GM19463 (cell line): ENCODE measurements around the gene CHRND.
"Not testable (repeated sequence)": the region's sequence is repeated elsewhere in the genome, so short reads cannot be mapped to it uniquely, and the experiment has no call there.

ENCODE experiments used
- ATAC-seq: cut with Tn5 transposase; IDR thresholded peaks from one replicate; pipeline ENCODE4 v1.9.1; 2021; ENCODE audit warnings: mild to moderate bottlenecking, moderate library complexity; ENCODE audit not compliant: unreplicated experiment

The CHRND gene

DNA sequence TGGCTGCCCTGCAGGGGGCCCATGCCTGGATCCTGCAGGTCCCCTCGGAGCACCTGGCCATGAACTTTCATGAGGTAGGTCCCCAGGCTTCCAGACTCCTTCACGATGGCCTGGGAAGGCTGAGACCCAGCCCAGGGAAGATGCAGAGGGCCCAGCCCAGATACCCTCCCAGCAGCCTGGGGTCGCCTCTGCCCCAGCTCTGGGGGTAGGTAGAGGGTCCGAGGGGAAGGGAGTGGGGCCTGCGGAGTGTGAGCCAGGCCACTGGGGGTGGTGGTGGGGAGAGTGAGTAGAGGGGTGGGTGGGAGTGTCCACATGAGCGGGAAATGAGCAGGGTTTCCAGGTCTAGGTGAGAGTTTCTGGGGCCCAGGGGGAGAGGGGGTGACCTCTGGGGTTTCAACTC, 1.2 kb upstream of the CHRND start:
- ATAC-seq = no peak

DNA sequence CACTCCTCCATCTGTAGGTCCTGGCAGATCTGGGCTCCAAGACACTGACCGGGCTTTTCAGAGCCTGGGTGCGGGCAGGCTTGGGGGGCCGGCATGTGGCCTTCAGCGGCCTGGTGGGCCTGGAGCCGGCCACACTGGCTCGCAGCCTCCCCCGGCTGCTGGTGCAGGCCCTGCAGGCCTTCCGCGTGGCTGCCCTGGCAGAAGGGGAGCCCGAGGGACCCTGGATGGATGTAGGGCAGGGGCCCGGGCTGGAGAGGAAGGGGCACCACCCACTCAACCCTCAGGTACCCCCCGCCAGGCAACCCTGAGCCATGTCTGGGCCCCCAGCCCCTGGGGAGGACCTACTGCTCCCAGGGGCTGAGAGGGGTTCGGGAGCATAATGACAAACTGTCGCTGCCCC, 761 bp upstream of the CHRND start:
- no peak for ATAC-seq

DNA sequence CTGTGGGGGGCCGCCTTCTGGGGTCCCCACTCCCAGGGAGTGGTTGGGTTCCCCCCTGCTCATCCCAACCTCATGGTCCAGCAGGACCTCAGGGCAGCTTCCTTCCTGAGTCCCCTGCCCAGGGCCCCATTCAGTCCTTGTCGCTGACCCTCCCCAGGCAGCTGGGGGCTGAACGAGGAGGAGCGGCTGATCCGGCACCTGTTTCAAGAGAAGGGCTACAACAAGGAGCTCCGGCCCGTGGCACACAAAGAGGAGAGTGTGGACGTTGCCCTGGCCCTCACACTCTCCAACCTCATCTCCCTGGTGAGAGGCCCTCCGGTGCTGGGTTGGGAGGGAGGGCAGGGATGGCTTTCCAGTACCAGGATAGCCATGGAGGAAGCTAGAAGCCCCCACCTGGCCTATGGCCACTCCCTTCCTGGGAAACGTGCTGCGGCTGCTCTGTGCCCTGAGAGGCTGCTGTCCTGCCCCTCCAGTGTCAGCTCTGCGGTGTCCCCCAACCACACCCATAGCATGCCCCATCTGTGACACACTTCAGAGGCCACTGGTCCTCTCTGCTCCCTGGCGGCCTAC, 497 bp downstream of the CHRND start:
- no peak for ATAC-seq

DNA sequence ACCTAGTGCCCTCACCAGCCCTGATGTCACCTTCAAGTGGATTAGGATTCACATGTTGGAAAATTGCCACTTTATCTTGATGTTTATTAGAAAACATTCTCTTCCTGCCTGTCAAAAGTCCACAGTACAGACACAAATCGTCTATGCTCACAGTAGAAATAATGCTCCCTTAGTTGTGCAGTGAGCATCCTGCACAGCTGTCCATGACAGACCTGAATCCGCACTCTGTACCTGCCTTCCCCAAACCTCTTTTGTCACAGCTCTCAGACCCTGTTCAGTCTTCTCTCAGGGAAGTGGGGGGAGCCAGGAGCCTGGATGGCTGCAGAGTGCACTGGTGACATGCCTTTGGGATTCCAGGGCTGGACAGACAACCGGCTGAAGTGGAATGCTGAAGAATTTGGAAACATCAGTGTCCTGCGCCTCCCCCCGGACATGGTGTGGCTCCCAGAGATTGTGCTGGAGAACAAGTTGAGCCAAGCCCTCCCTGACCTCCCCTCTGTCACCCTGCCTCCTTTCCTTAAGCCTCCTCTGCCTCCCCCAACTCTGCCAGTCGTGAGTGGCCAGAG, 2.0 kb downstream of the CHRND start:
- ATAC-seq = no peak

DNA sequence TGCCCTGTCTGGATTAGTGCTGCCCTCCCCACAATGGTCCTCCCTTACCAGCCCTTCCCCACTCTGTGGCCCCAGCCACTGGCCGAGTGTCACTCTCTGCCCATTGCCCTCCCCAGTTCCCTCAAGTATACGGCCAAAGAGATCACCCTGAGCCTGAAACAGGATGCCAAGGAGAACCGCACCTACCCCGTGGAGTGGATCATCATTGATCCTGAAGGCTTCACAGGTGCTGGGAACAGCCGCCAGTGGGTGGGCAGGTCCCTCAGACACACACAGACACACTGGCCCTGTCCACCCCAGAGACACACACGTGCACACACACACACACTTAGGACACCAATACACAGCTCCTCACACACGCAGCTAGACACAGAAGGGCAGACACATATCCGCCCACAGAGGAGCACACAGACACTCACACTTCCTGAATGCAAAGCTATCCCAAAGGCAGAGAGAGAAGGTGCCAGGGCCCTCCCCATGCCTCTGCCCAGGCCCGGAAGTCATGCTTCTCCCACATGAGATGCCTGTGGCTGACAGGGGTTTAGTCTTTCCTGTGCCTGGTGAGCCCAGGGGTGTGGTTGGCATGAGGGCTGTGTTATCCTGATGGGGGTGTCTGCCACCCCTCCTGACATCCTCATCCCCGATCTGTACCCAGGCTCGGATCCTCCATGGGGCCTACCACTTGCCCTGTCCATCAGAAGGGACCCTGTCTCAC, 2.9 kb downstream of the CHRND start:
- no peak for ATAC-seq

DNA sequence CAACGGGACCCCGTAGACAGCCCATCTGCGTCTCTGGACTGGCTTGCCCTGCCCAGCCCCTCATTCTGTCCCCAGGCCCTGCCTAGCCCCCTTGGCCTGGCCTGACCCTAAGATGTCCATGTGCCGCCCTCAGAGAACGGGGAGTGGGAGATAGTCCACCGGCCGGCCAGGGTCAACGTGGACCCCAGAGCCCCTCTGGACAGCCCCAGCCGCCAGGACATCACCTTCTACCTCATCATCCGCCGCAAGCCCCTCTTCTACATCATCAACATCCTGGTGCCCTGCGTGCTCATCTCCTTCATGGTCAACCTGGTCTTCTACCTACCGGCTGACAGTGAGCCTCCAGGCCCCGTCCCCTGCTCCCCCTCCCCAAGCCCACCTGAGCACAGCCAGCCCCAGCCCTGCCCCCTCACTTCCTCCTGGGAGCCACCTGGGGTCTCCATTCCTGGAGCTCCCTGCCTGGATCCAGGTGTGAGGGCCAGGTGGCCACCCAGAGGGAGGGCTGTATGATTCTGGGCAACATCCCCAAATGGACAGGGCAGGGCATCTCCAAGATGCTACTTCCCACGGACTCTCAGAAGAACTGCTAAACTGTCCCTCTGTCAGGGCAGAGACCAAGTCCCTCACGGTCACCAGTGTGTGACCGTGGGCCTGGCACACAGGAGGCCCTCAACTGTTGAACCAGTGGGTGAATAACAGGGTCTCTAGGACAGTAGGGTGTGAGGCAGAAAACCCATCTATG, 4.0 kb downstream of the CHRND start:
- no peak for ATAC-seq

DNA sequence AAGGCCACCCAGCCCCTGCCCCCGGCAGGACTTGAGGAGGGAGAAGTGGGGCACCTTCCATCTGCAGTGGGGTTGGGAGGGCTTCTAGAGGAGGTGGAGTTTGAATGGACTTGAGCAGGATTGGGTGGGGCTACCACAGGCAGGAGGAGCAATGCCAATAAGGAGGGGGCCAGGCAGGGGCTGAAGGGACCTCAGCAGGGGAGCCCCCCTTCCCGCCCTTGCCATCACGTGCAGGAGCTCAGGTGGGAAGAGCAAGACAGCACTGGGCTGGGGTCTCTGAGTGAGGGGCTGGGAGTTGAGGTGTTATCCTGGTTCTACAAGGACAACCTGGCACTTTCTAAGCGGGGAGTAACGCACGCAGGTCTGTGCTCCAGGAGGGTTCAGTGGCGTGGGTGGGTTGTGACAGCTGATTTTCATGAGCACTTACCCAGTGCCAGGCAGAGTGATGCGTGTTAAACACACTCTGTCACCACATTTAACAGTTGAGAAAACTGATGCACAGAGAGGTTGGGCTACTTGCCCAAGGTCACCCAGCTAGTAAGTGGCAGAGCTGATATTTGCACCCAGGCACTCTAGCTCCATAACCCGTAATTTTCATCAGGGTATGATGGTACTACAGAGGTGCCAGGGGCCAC, 4.8 kb downstream of the CHRND start:
- no peak for ATAC-seq

DNA sequence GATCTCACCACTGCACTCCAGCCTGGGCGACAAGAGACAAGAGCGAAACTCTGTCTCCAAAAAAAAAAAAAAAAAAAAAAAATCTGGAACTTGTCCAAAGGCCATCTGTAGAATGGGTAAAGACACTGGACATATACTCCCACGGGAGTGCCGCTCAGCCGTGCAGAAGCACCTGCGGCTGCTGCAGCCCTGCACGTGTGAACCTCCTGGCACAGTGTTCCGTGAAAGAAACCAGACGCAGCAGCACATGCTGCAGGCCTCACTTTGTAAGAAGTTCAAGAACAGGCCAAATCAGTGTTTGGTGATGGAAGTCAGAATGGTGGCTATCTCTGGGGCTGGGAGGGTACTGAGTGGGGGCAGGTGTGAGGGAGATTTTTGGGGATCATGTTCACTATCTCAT, 6.5 kb downstream of the CHRND start:
- ATAC-seq = no peak

DNA sequence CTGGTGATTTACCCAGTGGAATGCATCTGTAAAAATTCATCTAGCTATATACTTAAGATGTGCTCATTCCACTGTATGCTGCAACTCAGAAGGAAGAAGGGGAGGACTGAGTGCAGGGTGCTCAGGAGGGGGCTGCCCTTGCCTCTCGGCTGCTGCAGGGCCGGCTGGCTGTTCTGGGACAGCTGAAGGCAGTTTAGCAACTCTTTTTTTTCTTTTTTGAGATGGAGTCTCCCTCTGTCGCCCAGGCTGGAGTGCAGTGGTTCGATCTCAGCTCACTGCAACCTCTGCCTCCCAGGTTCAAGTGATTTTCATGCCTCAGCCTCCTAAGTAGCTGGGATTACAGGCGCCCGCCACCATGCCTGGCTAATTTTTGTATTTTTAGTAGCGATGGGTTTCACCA, 6.9 kb downstream of the CHRND start:
- ATAC-seq = not testable (repeated sequence)

DNA sequence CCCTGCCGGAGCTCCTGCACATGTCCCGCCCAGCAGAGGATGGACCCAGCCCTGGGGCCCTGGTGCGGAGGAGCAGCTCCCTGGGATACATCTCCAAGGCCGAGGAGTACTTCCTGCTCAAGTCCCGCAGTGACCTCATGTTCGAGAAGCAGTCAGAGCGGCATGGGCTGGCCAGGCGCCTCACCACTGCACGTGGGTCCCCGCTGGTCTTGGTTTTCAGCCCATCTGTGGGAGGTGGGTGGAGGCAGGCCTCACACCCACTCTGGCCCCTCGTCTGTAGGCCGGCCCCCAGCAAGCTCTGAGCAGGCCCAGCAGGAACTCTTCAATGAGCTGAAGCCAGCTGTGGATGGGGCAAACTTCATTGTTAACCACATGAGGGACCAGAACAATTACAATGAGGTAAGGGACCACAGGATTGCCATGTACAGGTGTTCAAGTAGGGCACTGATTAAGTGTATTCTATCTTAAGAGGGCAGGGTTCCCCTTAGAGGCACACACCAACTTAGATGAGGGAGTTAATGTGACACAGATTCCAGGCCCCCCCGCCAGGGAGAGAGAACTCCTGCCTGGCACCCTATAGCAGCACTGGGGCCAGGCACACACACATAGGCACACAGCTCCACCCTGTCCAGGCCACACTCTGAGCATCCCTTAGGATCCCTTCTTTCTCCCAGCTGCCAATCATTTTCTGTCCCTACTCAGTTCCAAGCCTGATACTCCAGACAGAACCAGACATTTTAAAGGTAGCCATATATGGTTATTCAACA, 8.2 kb downstream of the CHRND start:
- ATAC-seq = no peak

DNA sequence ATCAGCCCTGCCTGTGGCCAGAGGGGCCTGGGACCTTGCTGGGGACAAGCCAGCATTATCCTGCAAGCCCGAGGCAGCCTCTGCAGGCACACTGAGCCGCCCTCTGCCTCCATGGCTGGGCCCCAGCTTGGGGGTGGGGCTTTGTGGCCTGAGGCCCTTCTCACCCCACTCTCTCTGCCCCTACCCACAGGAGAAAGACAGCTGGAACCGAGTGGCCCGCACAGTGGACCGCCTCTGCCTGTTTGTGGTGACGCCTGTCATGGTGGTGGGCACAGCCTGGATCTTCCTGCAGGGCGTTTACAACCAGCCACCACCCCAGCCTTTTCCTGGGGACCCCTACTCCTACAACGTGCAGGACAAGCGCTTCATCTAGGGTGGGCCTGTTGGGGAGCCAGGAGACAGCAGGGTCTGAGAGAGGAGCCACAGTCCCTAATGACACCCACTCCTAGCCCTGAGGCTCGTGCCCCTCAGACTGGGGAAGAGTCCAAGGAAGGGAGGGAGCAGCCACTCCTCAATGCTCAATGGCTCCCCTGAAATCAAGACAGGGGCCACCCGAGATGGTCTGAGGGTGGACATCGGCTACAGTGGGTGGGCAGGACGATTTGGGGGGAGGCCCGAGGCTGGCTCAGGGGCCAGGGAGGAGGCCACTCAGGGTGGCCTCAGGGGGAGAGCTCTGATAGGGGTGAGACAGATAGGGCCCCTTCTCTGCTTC, 9.1 kb downstream of the CHRND start:
- no peak for ATAC-seq

DNA sequence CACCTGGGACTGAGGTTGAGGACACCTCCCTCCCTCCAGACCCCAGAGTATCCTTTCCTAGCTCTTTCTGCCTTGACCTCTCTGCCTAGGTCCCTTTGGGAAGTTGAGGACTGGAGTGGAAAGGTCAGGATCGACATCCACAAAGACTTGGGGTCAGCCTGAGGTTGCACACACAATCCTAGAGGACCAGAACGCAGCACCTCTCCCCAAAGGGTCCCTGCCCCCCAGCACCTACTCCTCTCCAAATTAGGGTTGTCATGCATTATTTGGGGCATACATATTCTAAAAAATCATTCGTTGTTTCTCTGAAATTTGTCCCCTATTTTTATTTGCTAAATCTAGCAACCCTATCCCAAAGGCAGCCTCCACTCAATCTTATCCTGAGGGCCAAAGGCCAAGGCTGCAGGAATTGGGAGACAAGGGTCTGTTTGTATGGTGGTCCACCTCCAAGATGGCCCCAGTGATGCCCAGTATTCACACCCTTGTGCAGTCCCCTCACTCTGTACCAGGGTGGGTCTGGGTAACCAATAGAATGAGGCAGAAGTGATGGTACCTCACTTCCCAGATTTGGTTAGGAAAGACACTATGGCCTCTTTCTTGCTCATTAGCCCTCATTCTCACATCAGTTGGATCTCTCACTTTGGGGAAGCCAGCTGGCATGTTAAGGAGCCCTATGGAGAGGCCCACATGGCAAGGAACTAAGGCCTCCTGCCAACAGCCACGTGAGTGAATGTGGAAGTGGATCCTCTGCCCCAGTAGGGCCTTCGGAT, 10.0 kb downstream of the CHRND start:
- ATAC-seq = no peak

DNA sequence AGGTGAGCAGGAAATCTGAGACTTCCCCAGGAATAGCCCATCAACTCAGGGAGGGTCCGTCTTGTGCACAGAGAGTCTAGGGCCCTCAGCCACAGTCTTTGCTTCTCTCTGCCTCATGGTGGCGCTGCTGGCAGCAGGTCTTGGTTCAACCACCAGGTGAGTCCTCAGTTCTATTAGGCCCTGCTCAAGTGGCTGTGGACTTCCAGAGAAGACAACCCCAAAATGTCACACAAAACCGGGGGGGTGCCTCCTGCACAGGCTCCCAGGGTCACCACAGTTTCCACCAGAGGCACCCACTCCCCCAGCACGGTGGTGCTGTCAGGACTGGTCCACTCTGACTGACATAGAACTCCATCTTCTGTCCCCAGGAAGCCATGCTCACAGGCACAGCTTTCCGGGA, 11.1 kb downstream of the CHRND start:
- no peak for ATAC-seq

DNA sequence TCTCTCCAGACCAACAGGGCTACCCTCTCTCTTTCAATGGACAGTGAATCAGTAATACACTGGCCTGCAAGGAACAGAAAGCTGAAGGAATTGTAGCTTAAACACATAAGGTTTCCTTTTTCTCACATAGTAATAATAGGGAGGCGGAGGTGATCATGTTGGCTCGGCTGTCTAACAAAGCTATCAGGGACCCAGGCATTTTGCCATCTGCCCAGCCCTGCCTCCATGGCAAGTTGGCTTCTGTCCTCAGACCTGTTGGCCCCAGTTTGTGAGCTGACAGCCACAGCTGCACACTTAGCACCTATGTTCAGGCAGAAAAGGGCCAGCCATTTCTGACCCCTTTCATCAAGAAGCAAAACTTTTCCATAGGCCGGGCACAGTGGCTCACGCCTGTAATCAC, 11.5 kb downstream of the CHRND start:
- no peak for ATAC-seq

DNA sequence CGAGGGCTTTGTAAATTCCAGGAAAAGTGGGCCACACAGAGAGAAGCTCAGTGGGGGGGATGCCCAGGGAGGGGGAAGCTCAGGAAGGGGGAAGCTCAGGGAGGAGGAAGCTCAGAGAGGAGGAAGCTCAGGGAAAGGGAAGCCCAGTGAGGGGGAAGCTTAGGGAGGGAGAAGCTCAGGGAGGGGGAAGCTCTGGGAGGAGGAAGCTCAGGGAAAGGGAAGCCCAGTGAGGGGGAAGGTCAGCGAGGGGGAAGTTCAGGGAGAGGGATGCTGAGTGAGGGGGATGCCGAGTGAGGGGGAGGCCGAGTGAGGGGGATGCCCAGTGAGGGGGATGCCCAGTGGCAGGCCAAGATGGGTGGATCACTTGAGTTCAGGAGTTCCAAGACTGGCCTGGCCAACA, 12.7 kb downstream of the CHRND start:
- no peak for ATAC-seq

DNA sequence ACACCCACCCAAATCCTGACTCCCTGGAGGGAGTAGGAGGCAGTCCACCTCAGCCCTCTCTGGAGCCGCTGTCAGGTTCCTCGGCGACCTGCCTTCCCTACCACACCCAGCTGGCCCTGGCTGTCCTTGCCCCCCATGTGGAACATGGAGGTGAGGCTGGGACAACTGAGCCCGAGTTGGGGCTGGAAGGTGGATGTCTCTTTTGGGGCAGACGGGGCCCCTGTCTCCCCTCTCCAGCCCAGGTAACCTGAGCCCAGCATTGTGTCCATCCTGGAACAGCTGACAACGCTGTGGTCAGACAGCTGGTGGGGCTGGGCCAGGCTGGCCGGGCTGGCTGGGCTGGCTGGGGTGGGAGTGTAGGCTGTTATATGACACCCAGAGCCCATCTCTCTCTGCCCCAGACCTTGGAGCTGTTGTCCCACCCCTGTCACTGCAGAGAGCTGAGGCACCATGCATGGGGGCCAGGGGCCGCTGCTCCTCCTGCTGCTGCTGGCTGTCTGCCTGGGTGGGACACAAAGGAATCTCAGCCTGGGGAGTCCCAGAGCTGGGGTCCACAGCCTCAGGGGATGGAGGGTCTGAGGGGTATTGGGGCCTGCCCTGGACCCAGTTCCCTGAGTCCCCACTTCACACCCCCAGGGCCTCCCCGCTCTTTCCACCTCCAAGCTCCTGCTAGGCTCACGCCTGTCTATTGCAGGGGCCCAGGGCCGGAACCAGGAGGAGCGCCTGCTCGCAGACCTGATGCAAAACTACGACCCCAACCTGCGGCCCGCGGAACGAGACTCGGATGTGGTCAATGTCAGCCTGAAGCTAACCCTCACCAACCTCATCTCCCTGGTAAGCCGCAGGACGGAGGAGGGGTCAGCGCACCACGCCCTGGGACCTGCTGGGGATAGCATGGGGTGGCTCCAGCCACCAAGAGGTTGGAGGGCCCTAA, 13.6 kb downstream of the CHRND start, which contains the start of gene CHRNG:
TSS of gene CHRNG (plus strand) at position 395 of the 934 bp plus-strand sequence. CDS start at position 451, 56 bp downstream.
- no peak for ATAC-seq

DNA sequence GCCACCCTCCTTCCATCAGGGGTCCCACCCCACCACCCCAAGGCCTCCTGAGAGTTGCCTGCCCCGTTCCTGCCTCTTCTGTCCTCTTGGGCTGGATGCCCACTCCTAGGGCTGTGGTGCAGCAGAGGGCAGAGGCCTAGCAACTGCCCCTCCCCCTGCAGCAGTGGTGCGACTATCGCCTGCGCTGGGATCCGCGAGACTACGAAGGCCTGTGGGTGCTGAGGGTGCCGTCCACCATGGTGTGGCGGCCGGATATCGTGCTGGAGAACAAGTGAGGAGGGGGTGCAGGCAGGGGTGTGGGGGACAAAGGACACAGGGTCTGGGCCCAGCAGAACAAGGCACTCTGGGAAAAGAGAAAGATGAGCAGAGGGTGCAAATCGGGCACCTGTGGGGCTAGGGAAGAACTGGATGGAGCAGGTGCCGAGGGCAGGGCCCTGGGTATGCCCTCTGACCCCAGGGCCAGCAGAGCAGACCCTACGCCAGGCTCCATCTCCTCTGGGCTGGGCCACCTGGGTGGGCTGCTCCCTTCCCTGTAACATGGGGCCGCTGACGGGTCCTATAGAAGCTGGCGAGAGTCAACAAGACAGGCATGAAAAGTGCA, 14.6 kb downstream of the CHRND start:
- ATAC-seq = no peak
